CD4-positive, CD25-positive, alpha-beta regulatory T cell (primary cell): ENCODE results near the gene STXBP1. TPM values are rescaled to one million over a fixed set of nuclear protein-coding genes. Genes with fewer than 3 reads are reported as not detected.
A peak's percentile ranks its signal among the peaks of the same experiment; 100 is the strongest.

Experiments used
- ATAC-seq, 2 donors: fragments of 150-1000 bp; cut with Tn5 transposase; one replicate each; pipeline ENCODE4 v1.10.0; 2021; ENCODE audit warnings: low read depth in 2 of 2, moderate number of reproducible peaks in 2 of 2, moderate library complexity in 1 of 2
- DNase-seq, 3 donors: peaks; one replicate each; pipeline versions ENCODE4 v3.0.0 to v3.0.0-alpha.2; 2012 to 2022; ENCODE audit warnings: mixed read lengths in 1 of 3
- H3K27ac ChIP-seq: one replicate; pipeline ENCODE4 v1.7.0; 2013; ENCODE audit warnings: mild to moderate bottlenecking, low read length; ENCODE audit not compliant: insufficient read depth, poor library complexity, severe bottlenecking
- H3K27me3 ChIP-seq: one replicate; pipeline ENCODE4 v1.7.0; 2013; ENCODE audit warnings: low read length; ENCODE audit not compliant: control insufficient read depth, insufficient read depth
- H3K36me3 ChIP-seq: one replicate; pipeline ENCODE4 v1.7.0; 2013; ENCODE audit warnings: mild to moderate bottlenecking, low read length, moderate library complexity; ENCODE audit not compliant: control insufficient read depth, insufficient read depth
- H3K4me1 ChIP-seq: 2 replicates; pipeline ENCODE4 v1.7.0; 2013; ENCODE audit warnings: mild to moderate bottlenecking, low read length; ENCODE audit not compliant: insufficient read depth, control insufficient read depth, poor library complexity, severe bottlenecking
- H3K4me3 ChIP-seq: one replicate; pipeline ENCODE4 v1.7.0; 2013; ENCODE audit warnings: low read depth, mild to moderate bottlenecking, low read length, moderate library complexity
- H3K9me3 ChIP-seq, 2 experiments: 1 replicate in 1 of 2; 2 replicates in 1 of 2; pipeline ENCODE4 v1.7.0; 2013; ENCODE audit warnings: low read length in 2 of 2, mild to moderate bottlenecking in 1 of 2, moderate library complexity in 1 of 2; ENCODE audit not compliant: control insufficient read depth in 2 of 2
- H3K27ac Mint-ChIP-seq, 3 donors: one replicate each; pipeline ENCODE4 v1.8.0; 2020 to 2022; ENCODE audit warnings: mild to moderate bottlenecking in 3 of 3, mixed read lengths in 3 of 3, moderate library complexity in 2 of 3
- H3K27me3 Mint-ChIP-seq: one replicate; pipeline ENCODE4 v1.8.0; 2022; ENCODE audit warnings: mild to moderate bottlenecking, mixed read lengths
- H3K36me3 Mint-ChIP-seq: one replicate; pipeline ENCODE4 v1.8.0; 2020; ENCODE audit warnings: mixed read lengths
- H3K4me1 Mint-ChIP-seq, 4 donors: one replicate each; pipeline ENCODE4 v1.8.0; 2020 to 2022; ENCODE audit warnings: mixed read lengths in 4 of 4, mild to moderate bottlenecking in 1 of 4
- H3K4me3 Mint-ChIP-seq, 4 donors: one replicate each; pipeline ENCODE4 v1.8.0; 2020 to 2022; ENCODE audit warnings: mild to moderate bottlenecking in 4 of 4, mixed read lengths in 4 of 4, moderate library complexity in 3 of 4
- H3K9me3 Mint-ChIP-seq, 7 donors: one replicate each; pipeline ENCODE4 v1.8.0; 2020 to 2022; ENCODE audit warnings: mixed read lengths in 7 of 7, mild to moderate bottlenecking in 3 of 7, moderate library complexity in 2 of 7
- polyA plus RNA-seq, 4 donors: library from polyadenylated mRNA; unstranded; fragments of 300-500 nt; fragmentation: Illumina TruSeq; gene quantifications; one replicate each; pipeline ENCODE4 v1.2.3, GENCODE V29; 2021
- total RNA-seq: library from RNA; stranded (reverse); gene quantifications from one replicate; pipeline ENCODE4 v1.2.3, GENCODE V29; 2022

STXBP1 gene
- total and polyA plus RNA-seq, 5 donors from 2014 or later = 0.07 to 1.3 (median 0.26) TPM

- Mint-ChIP-seq H3K4me1 (no peaks in the 10 kb centered on the region), H3K36me3 (peaks cover 13% of the 10 kb centered on the region), H3K4me3 (no peak overlapping the region), H3K9me3 (peaks cover 0 to 2% (median 0%) of the 10 kb centered on the region in 7 donors), H3K27me3 (no peaks in the 10 kb centered on the region), H3K27ac (peak overlapping the region in 1 of 3 donors; percentile 55)
- no peaks in the 10 kb centered on the region for H3K9me3 ChIP-seq
- H3K4me1 ChIP-seq = no peaks in the 10 kb centered on the region
- H3K27ac ChIP-seq = no peak overlapping the region
- no peaks in the 10 kb centered on the region for H3K27me3 ChIP-seq
- H3K4me3 ChIP-seq = no peak overlapping the region
- no peaks in the 10 kb centered on the region for H3K36me3 ChIP-seq
- DNase-seq (no peak), ATAC-seq (no peak)
These were observed 80.0 kb downstream of the STXBP1 start for GRCh38 chr9:127692071-127692470.

- ATAC-seq = no peak
- no peaks in the 10 kb centered on the region for H3K27me3 Mint-ChIP-seq
These were observed 81.1 kb downstream of the STXBP1 start for GRCh38 chr9:127693143-127693542.

GRCh38 chr9:127693697-127694096 is 81.6 kb downstream of the STXBP1 start:
- no peak overlapping the region for H3K27ac Mint-ChIP-seq
- peaks cover 13% of the 10 kb centered on the region for H3K36me3 Mint-ChIP-seq
- H3K9me3 Mint-ChIP-seq = no peaks in the 10 kb centered on the region
- Histone ChIP-seq H3K36me3 (no peaks in the 10 kb centered on the region), H3K4me3 (no peak overlapping the region), H3K27ac (no peak overlapping the region), H3K4me1 (no peaks in the 10 kb centered on the region), H3K27me3 (no peaks in the 10 kb centered on the region), H3K9me3 (no peaks in the 10 kb centered on the region)
- no peaks in the 10 kb centered on the region for H3K27me3 Mint-ChIP-seq
- DNase-seq (no peak), ATAC-seq (no peak)
- H3K4me3 Mint-ChIP-seq = no peak overlapping the region
- H3K4me1 Mint-ChIP-seq = peaks cover 0 to 7% (median 0%) of the 10 kb centered on the region in 4 donors

More at GRCh38 chr9:127693143-127693542, 81.1 kb downstream of the STXBP1 start:
- Histone ChIP-seq H3K4me1 (no peaks in the 10 kb centered on the region), H3K4me3 (no peak overlapping the region), H3K27ac (no peak overlapping the region), H3K36me3 (no peaks in the 10 kb centered on the region), H3K9me3 (no peaks in the 10 kb centered on the region), H3K27me3 (no peaks in the 10 kb centered on the region)
- Mint-ChIP-seq H3K4me3 (no peak overlapping the region), H3K27ac (no peak overlapping the region), H3K9me3 (no peaks in the 10 kb centered on the region), H3K4me1 (peaks cover 0 to 7% (median 0%) of the 10 kb centered on the region in 4 donors), H3K36me3 (peaks cover 13% of the 10 kb centered on the region)
- DNase-seq = no peak

GRCh38 chr9:127694890-127695720 is 83.0 kb downstream of the STXBP1 start:
- Histone ChIP-seq H3K27ac (no peak overlapping the region), H3K27me3 (no peaks in the 10 kb centered on the region), H3K4me3 (no peak overlapping the region), H3K36me3 (no peaks in the 10 kb centered on the region), H3K9me3 (no peaks in the 10 kb centered on the region), H3K4me1 (peaks cover 7% of the 10 kb centered on the region)
- Mint-ChIP-seq H3K27me3 (peaks cover under 1% of the 10 kb centered on the region), H3K4me1 (peaks cover 0 to 19% (median 7%) of the 10 kb centered on the region in 4 donors), H3K9me3 (no peaks in the 10 kb centered on the region), H3K36me3 (peaks cover 13% of the 10 kb centered on the region), H3K27ac (no peak overlapping the region), H3K4me3 (no peak overlapping the region)
- DNase-seq (no peak), ATAC-seq (no peak)

- Histone ChIP-seq H3K9me3 (no peaks in the 10 kb centered on the region), H3K27me3 (no peaks in the 10 kb centered on the region), H3K4me1 (peaks cover 7% of the 10 kb centered on the region), H3K27ac (no peak overlapping the region), H3K4me3 (no peak overlapping the region), H3K36me3 (no peaks in the 10 kb centered on the region)
- Mint-ChIP-seq H3K9me3 (no peaks in the 10 kb centered on the region), H3K4me3 (no peak overlapping the region), H3K27me3 (peaks cover 4% of the 10 kb centered on the region), H3K4me1 (peaks cover 0 to 22% (median 9%) of the 10 kb centered on the region in 4 donors), H3K36me3 (peaks cover 9% of the 10 kb centered on the region), H3K27ac (no peak overlapping the region)
- ATAC-seq (no peak), DNase-seq (no peak)
These were observed 85.5 kb downstream of the STXBP1 start for GRCh38 chr9:127697575-127697974.

- H3K4me1 Mint-ChIP-seq = peaks cover 0 to 22% (median 9%) of the 10 kb centered on the region in 4 donors
- H3K9me3 Mint-ChIP-seq = no peaks in the 10 kb centered on the region
- DNase-seq (no peak), ATAC-seq (no peak)
- no peak overlapping the region for H3K4me3 ChIP-seq
- peaks cover 7% of the 10 kb centered on the region for H3K4me1 ChIP-seq
- peak overlapping the region in 1 of 4 donors; percentile 82 for H3K4me3 Mint-ChIP-seq
- H3K27ac Mint-ChIP-seq = peak overlapping the region in 1 of 3 donors; percentile 28
- H3K36me3 Mint-ChIP-seq = peaks cover 6% of the 10 kb centered on the region
- no peaks in the 10 kb centered on the region for H3K27me3 ChIP-seq
- no peak overlapping the region for H3K27ac ChIP-seq
- H3K27me3 Mint-ChIP-seq = peaks cover 4% of the 10 kb centered on the region
- no peaks in the 10 kb centered on the region for H3K9me3 ChIP-seq
- H3K36me3 ChIP-seq = no peaks in the 10 kb centered on the region
These were observed 86.3 kb downstream of the STXBP1 start for GRCh38 chr9:127698386-127698785.

- Mint-ChIP-seq H3K4me3 (peak overlapping the region; percentile 66 to 94 (median 83)), H3K27ac (peak overlapping the region; percentile 56 to 93 (median 88)), H3K27me3 (peaks cover 4% of the 10 kb centered on the region), H3K4me1 (peaks cover 0 to 22% (median 9%) of the 10 kb centered on the region in 4 donors), H3K36me3 (no peaks in the 10 kb centered on the region), H3K9me3 (no peaks in the 10 kb centered on the region)
- Histone ChIP-seq H3K27ac (peak overlapping the region; percentile 63), H3K9me3 (no peaks in the 10 kb centered on the region), H3K4me3 (peak overlapping the region; percentile 74), H3K36me3 (no peaks in the 10 kb centered on the region), H3K27me3 (no peaks in the 10 kb centered on the region), H3K4me1 (peaks cover 7% of the 10 kb centered on the region)
- peak; percentile 73 to 93 (median 80) for DNase-seq
- ATAC-seq = peak; percentile 88 to 96
These were observed 87.1 kb downstream of the STXBP1 start for GRCh38 chr9:127698985-127699670.
